HAP-1 (cell line): Measurements from ENCODE around the gene DDIT3.

ENCODE experiments used
- DNase-seq, 2 experiments: peaks; one replicate each; pipeline ENCODE4 v3.0.0-alpha.2; 2016 to 2020; ENCODE audit warnings: low spot score in 2 of 2
- H3K27me3 ChIP-seq: fragments of 250-450 bp; sonication (Bioruptor Pico); 2 replicates; pipeline ENCODE4 v1.5.1; 2020; ENCODE audit warnings: low read depth, mild to moderate bottlenecking, moderate library complexity
- H3K36me3 ChIP-seq: fragments of 250-450 bp; sonication (Bioruptor Pico); replicated peaks from 2 replicates; pipeline ENCODE4 v1.5.1; 2020; ENCODE audit warnings: mild to moderate bottlenecking
- H3K4me1 ChIP-seq: fragments of 250-450 bp; sonication (Bioruptor Pico); 2 replicates; pipeline ENCODE4 v1.5.1; 2020; ENCODE audit warnings: mild to moderate bottlenecking
- H3K4me3 ChIP-seq: fragments of 250-450 bp; sonication (Bioruptor Pico); 2 replicates; pipeline ENCODE4 v1.5.1; 2020; ENCODE audit warnings: mild to moderate bottlenecking, moderate library complexity
- H3K9me3 ChIP-seq: fragments of 250-450 bp; sonication (Bioruptor Pico); 2 replicates; pipeline ENCODE4 v1.5.1; 2020; ENCODE audit warnings: mild to moderate bottlenecking, moderate library complexity
- in situ Hi-C: fragments of 300-500 bp; cut with MboI; formaldehyde crosslinking; loops from 3 replicates; pipeline ENCODE4 v1.14.3; 2020; ENCODE audit warnings: low sequenced_read_pairs, inconsistent platforms, mixed read lengths

The DDIT3 gene

DNA sequence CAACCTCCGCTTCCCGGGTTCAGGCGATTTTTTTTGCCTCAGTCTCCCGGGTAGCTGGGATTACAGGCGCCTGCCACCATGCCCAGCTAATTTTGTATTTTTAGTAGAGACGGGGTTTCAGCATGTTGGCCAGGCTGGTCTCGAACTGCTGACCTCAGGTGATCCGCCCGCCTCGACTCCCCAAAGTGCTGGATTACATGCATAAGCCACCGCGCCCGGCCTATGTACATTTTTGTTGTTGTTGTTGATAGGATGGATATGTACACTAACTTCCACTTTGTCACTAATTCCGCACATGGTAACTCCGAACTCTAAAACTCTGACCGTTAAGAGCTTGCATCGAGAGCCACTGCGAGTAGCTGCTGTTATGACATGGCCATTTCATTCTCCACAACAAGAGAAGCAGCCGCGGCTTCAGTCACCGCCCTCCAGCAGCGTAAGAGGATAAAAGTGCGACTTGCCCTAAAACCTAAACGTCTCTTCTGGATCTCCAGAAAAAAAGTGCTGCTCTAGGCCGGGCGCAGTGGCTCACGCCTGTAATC is 33.2 kb downstream of the DDIT3 start:
- H3K4me3 ChIP-seq, result peak overlapping the region; percentile 92
- in situ Hi-C loops, result no loop called here
- no peak for DNase-seq
- H3K36me3 ChIP-seq, result peaks cover 33% of the 10 kb centered on the region
- H3K4me1 ChIP-seq, result no peaks in the 10 kb centered on the region
- H3K27me3 ChIP-seq, result no peaks in the 10 kb centered on the region
- H3K9me3 ChIP-seq, result no peaks in the 10 kb centered on the region

DNA sequence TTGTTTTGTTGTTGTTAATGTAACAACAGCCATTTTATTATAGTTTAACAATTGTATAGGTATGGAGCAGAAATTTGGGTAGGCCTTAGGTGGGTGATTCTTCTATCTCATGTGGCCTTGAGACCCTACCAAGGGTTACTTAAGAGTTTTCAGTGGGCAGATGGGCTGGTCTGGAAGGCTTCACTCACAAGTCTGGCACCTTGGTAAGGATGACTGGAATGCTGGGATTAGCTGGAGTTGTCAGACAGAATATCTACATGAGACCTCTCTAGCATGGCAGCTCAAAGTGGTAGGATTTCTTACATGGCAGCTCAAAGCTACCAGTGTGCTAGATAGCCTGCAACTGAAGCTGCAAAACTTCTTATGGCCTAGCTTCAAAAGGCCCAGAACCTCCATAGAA is 34.6 kb downstream of the DDIT3 start:
- peaks cover 19% of the 10 kb centered on the region for H3K36me3 ChIP-seq
- in situ Hi-C loops, result no loop called here
- no peaks in the 10 kb centered on the region for H3K4me1 ChIP-seq
- no peak overlapping the region for H3K4me3 ChIP-seq
- H3K27me3 ChIP-seq, result peaks cover 8% of the 10 kb centered on the region
- H3K9me3 ChIP-seq, result no peaks in the 10 kb centered on the region
- DNase-seq, result no peak

DNA sequence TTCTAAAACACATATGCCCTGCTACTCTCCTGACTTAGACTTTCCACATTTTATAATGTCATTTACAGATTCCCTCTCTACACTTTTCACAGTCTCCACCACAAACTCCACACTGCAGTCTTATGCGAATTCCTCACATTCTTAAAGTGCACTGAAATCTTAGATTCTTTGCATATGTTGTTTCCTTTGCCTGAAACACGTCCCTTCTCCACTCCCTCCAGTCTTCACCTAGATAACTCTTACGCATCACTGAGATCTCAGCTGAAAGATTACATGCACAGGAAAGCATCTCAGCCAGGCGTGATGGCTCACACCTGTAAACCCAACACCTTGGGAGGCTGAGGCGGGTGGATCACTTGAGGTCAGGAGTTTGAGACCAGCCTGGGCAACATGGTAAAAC is 36.8 kb downstream of the DDIT3 start:
- in situ Hi-C loops, result no loop called here
- no peak overlapping the region for H3K4me3 ChIP-seq
- DNase-seq, result no peak
- 0 out of 2 replicates have a peak, but pooled peaks cover 2% of the 10 kb centered on the region for H3K36me3 ChIP-seq
- no peaks in the 10 kb centered on the region for H3K9me3 ChIP-seq
- peaks cover 26% of the 10 kb centered on the region for H3K27me3 ChIP-seq
- H3K4me1 ChIP-seq, result no peaks in the 10 kb centered on the region

DNA sequence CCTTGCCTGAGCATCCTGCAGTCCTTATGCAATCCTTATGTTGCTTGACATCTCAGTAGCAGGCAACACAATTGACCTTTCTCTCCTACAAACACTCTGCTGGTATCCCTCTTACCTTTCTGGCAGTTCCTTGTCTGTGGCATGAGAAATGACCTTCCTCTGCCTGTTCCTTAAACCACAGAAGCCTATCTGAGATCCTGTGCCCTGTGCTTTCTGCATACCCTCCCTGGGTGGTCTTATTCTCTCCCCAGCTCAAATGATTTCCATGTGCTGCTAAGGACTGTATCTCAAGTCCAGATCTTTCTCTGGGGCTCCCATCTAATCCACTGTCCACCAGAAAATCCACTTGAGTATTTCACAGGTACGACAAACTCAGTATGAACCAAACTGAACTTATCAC is 38.6 kb downstream of the DDIT3 start:
- Histone ChIP-seq H3K36me3 (no peaks in the 10 kb centered on the region), H3K9me3 (no peaks in the 10 kb centered on the region), H3K27me3 (peaks cover 44% of the 10 kb centered on the region), H3K4me3 (no peak overlapping the region), H3K4me1 (no peaks in the 10 kb centered on the region)
- in situ Hi-C loops, result no loop called here
- no peak for DNase-seq

DNA sequence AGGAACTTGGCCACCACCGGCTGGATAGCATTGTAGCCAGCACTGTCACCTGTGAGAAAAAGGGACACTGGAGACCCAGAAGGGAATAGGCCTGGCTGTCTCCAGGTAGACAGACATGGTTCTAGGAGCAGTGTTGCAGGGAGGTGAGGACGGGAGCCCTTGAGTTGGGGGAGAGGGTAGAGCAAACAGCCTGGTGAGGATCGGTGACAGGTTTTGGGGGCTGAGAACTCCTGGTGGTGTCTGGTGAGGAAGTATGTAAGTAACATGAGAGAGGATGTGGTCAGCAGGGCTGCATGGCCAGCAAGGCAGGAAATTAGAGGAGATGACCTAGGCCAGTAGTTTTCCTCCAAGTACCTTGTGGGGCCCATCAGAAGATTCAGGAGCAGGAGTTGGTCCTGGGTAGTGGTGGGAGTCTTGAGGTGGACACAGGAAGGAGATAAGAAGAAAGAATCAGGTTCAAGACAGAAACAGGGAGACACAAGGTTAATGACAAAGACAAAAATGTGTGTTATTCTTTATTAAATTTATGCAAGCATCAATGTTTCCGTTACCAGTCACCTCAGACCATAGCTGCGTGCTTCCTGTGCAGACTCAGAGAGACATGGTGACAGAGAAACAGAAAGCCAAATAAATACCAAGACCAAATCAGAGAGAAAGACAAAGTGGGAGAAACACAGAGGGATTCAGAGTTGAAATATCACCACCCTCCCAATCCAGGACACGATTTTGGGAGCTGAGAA is 40.8 kb downstream of the DDIT3 start, which contains the start of gene ARHGAP9:
TSS of gene ARHGAP9 (minus strand) at position 491 of the 740 bp plus-strand sequence. CDS start at position 31, 460 bp downstream.
- H3K9me3 ChIP-seq, result no peaks in the 10 kb centered on the region

DNA sequence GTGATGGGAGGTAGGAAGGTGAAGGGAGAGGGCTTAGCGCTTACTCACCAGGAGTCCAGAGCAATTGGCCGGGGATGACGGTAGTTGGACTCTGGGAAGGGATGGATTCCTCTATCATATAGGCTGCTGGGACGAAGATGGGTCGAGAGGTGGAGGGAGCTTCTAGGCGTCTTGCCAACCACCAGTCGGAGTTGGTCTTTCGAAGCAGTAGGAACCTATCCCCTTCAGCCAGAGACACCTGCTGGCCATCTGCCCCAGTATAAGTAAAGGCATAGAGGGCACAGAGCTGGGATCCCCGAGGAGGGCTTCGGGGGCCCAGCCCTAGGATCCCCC is 41.3 kb downstream of the DDIT3 start:
- DNase-seq, result no peak
- Histone ChIP-seq H3K36me3 (no peaks in the 10 kb centered on the region), H3K4me1 (no peaks in the 10 kb centered on the region), H3K4me3 (no peak overlapping the region), H3K9me3 (no peaks in the 10 kb centered on the region), H3K27me3 (peaks cover 70% of the 10 kb centered on the region)
- in situ Hi-C loops, result no loop called here

More for the DNA sequence above, 40.8 kb downstream of the DDIT3 start, which contains the start of gene ARHGAP9:
- Histone ChIP-seq H3K36me3 (no peaks in the 10 kb centered on the region), H3K4me3 (no peak within 1 kb of the TSS), H3K4me1 (no peaks in the 10 kb centered on the region), H3K27me3 (peaks cover 65% of the 10 kb centered on the region)
- in situ Hi-C loops, result no loop called here
- no peak for DNase-seq

DNA sequence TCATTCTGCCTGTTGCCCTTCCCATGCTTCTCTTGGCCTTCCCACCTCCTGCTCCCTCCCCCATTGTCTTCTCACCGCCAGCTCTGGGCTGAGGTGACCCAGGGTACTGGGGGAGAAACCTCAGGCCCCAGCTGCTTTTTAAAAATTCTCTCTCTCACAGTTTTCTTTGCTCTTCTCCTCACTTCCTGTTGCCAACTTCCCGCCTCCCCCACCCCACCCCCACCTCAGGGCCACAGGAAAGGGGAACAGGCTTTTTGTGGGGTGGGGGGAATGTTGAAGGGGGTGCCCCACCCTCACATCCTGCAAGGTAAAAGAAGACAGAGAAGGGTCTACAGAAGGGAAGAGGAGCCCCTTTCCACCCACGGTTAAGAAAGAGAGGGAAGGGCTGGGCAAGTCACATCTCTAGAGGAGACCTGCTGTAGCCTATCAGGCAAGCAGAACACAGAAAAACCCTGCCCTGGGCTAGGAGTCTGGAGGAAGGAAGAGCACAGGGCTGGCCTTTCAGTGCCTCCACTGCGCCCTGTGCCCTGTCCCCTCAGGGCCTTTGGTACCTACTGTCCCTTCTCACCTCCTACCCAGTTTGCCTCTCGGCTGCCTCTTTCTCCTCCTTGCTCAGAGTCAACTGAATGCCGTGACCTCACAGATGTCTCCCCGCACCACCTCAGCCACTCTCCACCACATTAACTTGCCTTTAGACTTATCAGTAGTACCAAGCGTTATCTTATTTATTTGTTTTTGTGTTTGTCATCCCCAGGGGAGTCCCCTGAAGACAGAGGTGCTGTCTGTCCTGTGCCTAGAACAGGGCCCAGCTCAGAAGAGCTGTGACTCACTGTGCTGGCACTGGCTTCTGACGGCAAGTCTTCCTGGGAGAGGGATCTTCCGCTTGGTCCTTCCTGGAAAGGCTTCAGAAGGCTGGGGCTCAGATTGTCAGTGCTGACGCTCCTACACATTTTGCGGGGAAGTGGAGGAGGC is 42.3 kb downstream of the DDIT3 start:
- DNase-seq, result no peak

DNA sequence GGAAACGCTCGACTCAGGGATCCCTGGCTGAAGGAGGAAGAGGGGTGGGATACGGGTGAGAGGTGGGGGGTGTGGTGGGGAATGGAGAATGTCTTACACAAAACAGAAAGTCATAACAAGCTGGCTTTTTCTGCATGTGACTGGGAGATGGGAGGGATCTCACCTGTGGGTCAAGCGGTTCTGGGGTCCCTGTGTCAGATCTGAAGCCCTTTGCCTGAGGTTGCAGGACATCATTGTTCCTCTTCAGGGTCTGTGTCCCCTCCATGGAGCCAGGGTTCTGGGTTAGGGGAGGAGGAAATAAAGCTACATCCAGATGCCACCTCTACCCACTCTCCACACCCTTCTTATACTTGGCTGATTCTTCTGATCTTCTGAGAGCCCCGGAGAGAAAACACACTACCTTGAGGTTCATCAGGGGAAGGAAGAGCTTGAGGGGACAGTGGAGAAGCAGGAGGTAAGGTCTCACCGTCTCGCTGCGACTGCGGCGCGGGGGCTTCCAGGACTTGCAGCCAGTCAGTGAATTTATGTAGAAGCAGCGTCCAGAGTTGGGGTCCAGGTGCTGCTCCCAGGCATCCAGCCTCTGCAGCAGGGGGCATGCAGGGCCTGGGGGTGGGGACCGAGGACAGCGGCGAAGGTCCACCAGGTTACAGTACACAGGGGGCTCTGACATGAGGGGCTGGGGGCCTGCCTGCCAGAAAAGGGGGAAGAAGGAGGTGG is 43.2 kb downstream of the DDIT3 start:
- H3K27me3 ChIP-seq, result peaks cover 87% of the 10 kb centered on the region
- no peak for DNase-seq
- in situ Hi-C loops, result no loop called here

More for the DNA sequence above, 42.3 kb downstream of the DDIT3 start:
- Histone ChIP-seq H3K36me3 (no peaks in the 10 kb centered on the region), H3K4me3 (no peak overlapping the region), H3K27me3 (peaks cover 80% of the 10 kb centered on the region), H3K4me1 (no peaks in the 10 kb centered on the region), H3K9me3 (no peaks in the 10 kb centered on the region)
- in situ Hi-C loops, result no loop called here

DNA sequence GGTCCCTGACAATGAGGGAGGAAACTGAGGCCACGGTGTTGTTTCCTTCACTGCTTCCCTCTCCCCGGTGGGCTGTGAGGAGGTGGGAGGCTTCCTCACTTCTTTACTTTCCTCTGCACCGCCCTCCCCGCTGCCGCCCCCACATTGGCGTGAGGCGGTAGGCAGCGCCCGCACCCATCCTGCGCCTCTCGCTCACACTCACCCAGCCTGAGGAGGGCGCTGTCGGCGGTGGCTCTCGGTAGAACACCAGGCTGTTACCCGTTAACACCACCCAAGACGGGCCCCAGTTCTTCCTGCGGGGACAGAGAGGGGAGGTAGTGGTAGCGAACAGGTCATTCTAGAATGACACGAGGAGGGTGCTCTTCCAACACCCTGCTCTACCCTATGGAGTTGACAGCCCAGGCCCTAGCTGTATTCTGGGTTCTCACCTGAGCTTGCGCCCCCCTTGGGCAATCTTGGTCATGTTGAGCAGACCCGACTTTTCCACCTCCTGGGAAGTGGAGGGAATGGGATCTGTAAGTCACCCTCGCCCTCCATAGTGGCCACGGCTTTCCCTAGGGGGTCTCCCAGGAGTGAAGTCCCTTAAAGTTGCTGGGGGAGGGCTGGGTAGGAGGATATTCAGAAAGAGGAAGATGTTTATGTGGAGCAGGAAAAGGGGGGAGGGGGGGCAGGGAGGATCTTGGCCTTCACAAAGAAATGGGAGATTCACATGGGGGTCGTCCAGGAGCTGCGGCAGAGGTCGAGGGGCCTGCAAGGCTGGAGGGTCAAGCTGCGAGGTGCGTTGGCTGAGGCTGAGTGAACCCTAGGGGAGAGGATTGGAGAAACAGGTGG is 43.9 kb downstream of the DDIT3 start:
- Histone ChIP-seq H3K9me3 (no peaks in the 10 kb centered on the region), H3K4me1 (no peaks in the 10 kb centered on the region), H3K4me3 (no peak overlapping the region), H3K36me3 (no peaks in the 10 kb centered on the region), H3K27me3 (peaks cover 84% of the 10 kb centered on the region)
- DNase-seq, result no peak
- in situ Hi-C loops, result no loop called here

More for the DNA sequence above, 43.2 kb downstream of the DDIT3 start:
- Histone ChIP-seq H3K4me1 (no peaks in the 10 kb centered on the region), H3K36me3 (no peaks in the 10 kb centered on the region), H3K4me3 (no peak overlapping the region), H3K9me3 (no peaks in the 10 kb centered on the region)

DNA sequence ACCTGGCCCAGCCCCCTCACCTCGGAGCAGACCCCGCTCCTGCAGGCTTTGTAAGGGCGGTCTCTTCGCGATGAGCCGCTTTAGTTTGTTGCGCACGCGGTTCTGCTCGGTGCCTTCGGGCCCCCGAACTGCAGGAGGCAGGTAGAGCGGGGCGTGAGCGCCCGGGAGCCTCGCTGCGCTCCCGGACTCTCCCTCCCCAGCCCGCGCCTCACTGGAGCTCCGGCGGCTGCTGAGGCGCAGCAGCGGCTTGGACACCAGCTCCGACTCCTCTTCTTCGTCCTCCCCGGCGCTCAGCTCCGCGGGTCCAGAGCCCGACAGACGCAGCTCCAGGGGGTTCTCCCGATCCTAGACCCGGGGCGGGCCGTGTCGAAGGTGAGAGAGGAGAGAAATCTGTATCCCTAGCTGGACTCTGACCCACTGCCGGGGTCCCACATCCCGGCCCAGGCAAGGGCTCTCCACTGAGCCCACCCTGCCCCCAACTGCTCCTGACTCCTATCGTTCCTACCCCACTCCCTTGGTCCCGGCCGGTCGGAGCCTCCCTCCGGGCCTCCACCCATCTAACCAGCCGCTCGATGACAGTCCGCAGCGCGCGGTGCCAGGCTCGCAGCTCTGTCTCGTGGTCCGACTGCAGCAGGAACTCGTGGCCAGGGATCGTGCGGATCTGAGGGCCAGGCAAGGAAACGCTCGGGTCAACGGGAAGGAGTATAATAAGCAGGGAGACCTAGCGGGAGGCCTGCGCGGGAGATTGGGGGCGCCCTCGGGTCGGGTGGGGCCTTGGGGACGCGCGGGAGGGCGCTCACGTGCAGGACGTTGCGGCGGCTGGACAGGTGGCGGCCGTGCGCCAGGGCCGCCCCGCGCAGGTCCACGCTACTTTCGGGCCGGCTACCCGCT is 44.8 kb downstream of the DDIT3 start:
- Histone ChIP-seq H3K36me3 (no peaks in the 10 kb centered on the region), H3K27me3 (peaks cover 78% of the 10 kb centered on the region), H3K4me3 (no peak overlapping the region), H3K9me3 (no peaks in the 10 kb centered on the region), H3K4me1 (no peaks in the 10 kb centered on the region)
- in situ Hi-C loops, result no loop called here
- no peak for DNase-seq

DNA sequence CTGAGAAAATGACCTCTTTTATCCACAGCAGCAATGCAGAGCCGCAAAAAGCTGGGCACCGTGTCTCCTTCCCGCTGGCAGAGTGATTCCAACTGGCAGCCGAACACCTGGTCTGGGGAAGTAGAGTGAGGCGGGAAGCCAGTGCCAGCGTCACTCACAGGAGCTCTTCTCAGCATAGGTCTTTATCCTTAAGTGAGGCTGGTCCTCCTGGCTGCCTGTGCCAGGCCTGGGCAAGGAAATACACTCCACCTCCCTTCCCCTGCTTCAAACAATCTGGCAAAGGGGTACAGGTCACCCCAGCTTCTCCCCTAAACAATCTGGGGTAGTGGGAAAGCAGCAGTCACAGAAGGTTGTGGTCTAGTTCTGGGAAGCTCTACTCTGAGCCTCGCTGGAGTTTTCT is 45.5 kb downstream of the DDIT3 start:
- in situ Hi-C loops, result no loop called here
- H3K4me1 ChIP-seq, result no peaks in the 10 kb centered on the region
- no peak overlapping the region for H3K4me3 ChIP-seq
- no peaks in the 10 kb centered on the region for H3K36me3 ChIP-seq
- no peaks in the 10 kb centered on the region for H3K9me3 ChIP-seq
- DNase-seq, result no peak
- peaks cover 74% of the 10 kb centered on the region for H3K27me3 ChIP-seq

DNA sequence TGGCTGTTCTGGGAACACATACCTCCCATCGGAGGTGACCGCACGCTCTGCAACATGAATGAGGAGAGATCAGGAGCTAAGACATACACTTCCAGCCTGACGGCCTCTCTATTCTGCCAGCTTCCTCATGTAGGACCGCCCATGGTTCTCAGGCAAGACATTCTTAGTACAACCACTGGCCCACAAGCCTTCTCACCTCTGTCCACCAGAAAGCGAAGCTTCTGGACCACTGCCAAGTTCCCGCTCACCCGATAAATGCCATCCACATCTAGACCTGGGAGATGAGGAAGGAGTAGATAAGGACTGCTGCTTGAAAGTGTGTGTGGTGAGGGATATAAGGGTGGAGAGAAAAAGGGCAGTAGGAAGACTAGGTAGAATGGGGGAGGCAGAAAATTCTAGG is 45.9 kb downstream of the DDIT3 start:
- H3K36me3 ChIP-seq, result no peaks in the 10 kb centered on the region

More for the DNA sequence above, 45.9 kb downstream of the DDIT3 start:
- no peak for DNase-seq
- Histone ChIP-seq H3K9me3 (no peaks in the 10 kb centered on the region), H3K27me3 (peaks cover 72% of the 10 kb centered on the region), H3K4me3 (no peak overlapping the region), H3K4me1 (no peaks in the 10 kb centered on the region)
- in situ Hi-C loops, result no loop called here
